ENCODE measurements around the gene CHRNA3.

Gene CHRNA3

DNA sequence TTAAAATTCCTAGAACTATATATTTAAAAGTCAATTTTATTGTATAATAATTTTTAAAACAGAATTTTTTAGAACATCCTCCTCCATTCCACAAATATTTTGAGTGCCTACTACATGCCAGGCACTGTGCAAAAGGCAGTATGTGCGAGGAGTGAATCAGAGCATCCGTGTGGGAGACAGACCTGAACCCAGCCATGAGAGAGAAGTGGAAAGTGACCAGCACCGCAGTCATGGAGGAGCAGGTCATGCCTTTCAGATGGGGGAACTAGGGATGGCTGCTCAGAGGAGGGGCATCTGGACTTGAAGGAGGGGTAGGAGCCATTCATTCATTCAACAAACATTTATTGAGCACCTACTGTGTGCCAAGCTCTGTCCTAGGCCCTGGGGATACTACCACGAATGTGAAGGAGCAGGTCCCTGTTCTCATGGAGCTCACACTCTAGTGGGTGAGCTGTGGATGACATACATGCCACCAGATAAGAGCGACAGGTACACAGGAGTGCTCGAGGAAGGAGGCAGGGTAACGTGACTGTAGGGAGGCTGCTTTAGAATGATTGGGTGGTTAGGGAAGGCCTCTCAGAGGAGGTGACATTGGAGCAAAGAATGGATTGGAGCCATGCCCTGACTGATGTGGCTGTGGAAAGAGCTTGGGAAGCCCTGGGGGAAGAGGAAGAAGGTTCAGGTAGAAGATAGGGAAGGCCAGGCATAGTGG lies 3.1 kb upstream of the CHRNA3 start:
- no peak overlapping the region for H3K4me3 ChIP-seq (ENCODE audit: low read length)

DNA sequence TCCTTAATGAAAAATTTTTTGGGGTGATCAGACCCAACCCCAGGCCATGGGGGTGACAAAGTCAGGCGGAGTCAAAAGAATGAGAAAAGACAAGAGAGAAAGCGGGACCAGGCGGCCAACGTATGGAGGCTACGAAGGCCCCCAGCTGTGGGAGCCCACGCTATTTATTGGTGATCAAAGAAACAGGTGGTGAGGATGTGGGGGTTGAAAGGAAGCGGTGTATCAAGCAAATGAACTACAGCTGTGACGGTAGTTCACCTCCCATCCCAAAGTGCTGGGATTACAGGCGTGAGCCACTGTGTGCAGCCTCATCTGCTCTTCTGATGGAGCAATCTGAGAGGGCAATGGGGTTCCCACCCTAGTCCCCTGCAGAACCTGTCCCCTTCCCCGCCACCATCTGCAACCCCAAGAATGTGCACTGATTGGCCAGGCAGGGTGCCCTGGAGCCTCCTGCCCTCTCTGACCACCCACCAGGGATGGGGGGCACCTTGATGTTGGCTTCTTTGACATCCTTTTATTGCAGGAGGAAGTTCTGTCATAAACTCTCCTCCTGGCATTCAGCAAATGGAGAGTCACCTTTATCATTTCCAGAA lies 1.1 kb upstream of the CHRNA3 start:
- H3K4me1 ChIP-seq (ENCODE audit: control insufficient read depth, insufficient read depth, low read length), result peaks cover 5% of the 10 kb centered on the region
- no peak for DNase-seq (ENCODE audit: low read depth)

More for the DNA sequence above, 3.1 kb upstream of the CHRNA3 start:
- Histone ChIP-seq H3K4me1 (ENCODE audit: control insufficient read depth, insufficient read depth, low read length) (peaks cover 5% of the 10 kb centered on the region), H3K27me3 (replicated peaks; ENCODE audit: control insufficient read depth, insufficient read depth, low read length) (peaks cover 82% of the 10 kb centered on the region), H3K36me3 (ENCODE audit: control insufficient read depth, insufficient read depth, low read length, severe bottlenecking) (no peaks in the 10 kb centered on the region), H3K9ac (ENCODE audit: low read length) (no peak overlapping the region), H3K9me3 (ENCODE audit: control insufficient read depth, low read length) (no peaks in the 10 kb centered on the region)
- no peak for DNase-seq (ENCODE audit: low read depth)

DNA sequence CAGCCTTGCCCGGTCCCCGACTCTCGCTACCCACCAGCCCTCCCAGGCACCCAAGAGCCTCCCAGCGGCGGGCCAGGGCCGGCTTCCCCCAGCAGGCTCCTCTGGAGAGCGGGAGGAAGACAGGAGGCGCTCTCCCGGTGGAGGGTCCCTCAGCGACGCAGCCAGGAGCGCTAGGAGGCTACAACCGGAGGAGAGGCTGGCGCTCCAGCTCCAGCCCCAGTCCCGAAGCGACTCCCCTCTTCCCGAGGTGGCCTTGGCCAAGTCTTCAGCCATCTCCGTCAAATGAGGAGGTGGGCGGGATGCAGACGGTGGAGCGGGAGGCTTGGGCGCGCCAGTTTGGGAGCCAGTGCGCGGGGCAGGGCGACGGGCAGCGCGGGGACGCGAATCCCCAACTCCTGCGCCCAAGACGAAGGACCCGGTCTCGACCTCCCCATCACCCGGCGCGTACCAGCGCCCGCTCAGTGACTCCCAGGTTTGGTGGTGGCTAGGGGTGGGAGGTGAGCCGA lies 722 bp downstream of the CHRNA3 start:
- H3K9me3 ChIP-seq (ENCODE audit: control insufficient read depth, low read length), result no peaks in the 10 kb centered on the region
- H3K9ac ChIP-seq (ENCODE audit: low read length), result no peak overlapping the region
- peak; percentile 36 for DNase-seq (ENCODE audit: low read depth)
- no peaks in the 10 kb centered on the region for H3K36me3 ChIP-seq (ENCODE audit: control insufficient read depth, insufficient read depth, low read length, severe bottlenecking)
- peaks cover 63% of the 10 kb centered on the region for H3K27me3 ChIP-seq (replicated peaks; ENCODE audit: control insufficient read depth, insufficient read depth, low read length)
- H3K4me3 ChIP-seq (ENCODE audit: low read length), result no peak overlapping the region
- H3K4me1 ChIP-seq (ENCODE audit: control insufficient read depth, insufficient read depth, low read length), result peaks cover 5% of the 10 kb centered on the region

More for the DNA sequence above, 1.1 kb upstream of the CHRNA3 start:
- no peak overlapping the region for H3K9ac ChIP-seq (ENCODE audit: low read length)
- no peaks in the 10 kb centered on the region for H3K36me3 ChIP-seq (ENCODE audit: control insufficient read depth, insufficient read depth, low read length, severe bottlenecking)
- H3K9me3 ChIP-seq (ENCODE audit: control insufficient read depth, low read length), result no peaks in the 10 kb centered on the region
- no peak overlapping the region for H3K4me3 ChIP-seq (ENCODE audit: low read length)
- H3K27me3 ChIP-seq (replicated peaks; ENCODE audit: control insufficient read depth, insufficient read depth, low read length), result peaks cover 75% of the 10 kb centered on the region

- Histone ChIP-seq H3K4me3 (ENCODE audit: low read length) (no peak overlapping the region), H3K9me3 (ENCODE audit: control insufficient read depth, low read length) (no peaks in the 10 kb centered on the region), H3K36me3 (ENCODE audit: control insufficient read depth, insufficient read depth, low read length, severe bottlenecking) (no peaks in the 10 kb centered on the region), H3K9ac (ENCODE audit: low read length) (no peak overlapping the region), H3K27me3 (replicated peaks; ENCODE audit: control insufficient read depth, insufficient read depth, low read length) (peaks cover 62% of the 10 kb centered on the region), H3K4me1 (ENCODE audit: control insufficient read depth, insufficient read depth, low read length) (peaks cover 5% of the 10 kb centered on the region)
- no peak for DNase-seq (ENCODE audit: low read depth)
These were observed 1.5 kb downstream of the CHRNA3 start for GRCh38 chr15:78619022-78619950.

- no peaks in the 10 kb centered on the region for H3K36me3 ChIP-seq (ENCODE audit: control insufficient read depth, insufficient read depth, low read length, severe bottlenecking)
- H3K4me1 ChIP-seq (ENCODE audit: control insufficient read depth, insufficient read depth, low read length), result peaks cover 5% of the 10 kb centered on the region
- H3K9ac ChIP-seq (ENCODE audit: low read length), result no peak overlapping the region
- DNase-seq (ENCODE audit: low read depth), result peak; percentile 99
- H3K9me3 ChIP-seq (ENCODE audit: control insufficient read depth, low read length), result no peaks in the 10 kb centered on the region
- no peak overlapping the region for H3K4me3 ChIP-seq (ENCODE audit: low read length)
- H3K27me3 ChIP-seq (replicated peaks; ENCODE audit: control insufficient read depth, insufficient read depth, low read length), result peaks cover 59% of the 10 kb centered on the region
These were observed 2.3 kb downstream of the CHRNA3 start for GRCh38 chr15:78618490-78618934.

- no peak for DNase-seq (ENCODE audit: low read depth)
- peaks cover 59% of the 10 kb centered on the region for H3K27me3 ChIP-seq (replicated peaks; ENCODE audit: control insufficient read depth, insufficient read depth, low read length)
- H3K4me3 ChIP-seq (ENCODE audit: low read length), result no peak overlapping the region
These were observed 2.7 kb downstream of the CHRNA3 start for GRCh38 chr15:78618064-78618463.

DNA sequence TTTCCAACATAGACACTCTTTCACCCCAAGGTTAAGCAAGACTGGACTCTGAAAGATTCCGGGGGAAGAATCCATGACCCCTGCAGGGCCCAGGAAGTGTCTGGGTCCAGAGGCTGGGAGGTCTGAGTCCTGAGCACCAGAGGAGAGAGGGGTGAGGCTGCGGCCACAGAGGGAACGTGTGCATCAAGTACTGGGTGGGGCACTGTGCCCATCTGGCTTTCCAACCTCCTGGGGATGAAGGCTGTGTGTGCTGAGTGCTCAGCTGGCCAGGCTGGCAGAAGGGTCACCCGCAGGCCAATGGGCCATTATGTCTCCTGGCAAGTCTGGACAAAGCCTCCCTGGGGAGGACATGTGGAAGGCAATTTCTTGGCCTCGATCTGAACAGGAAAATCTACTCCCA lies 3.3 kb downstream of the CHRNA3 start:
- peak; percentile 22 for DNase-seq (ENCODE audit: low read depth)
- Histone ChIP-seq H3K4me3 (ENCODE audit: low read length) (no peak overlapping the region), H3K9ac (ENCODE audit: low read length) (no peak overlapping the region), H3K4me1 (ENCODE audit: control insufficient read depth, insufficient read depth, low read length) (peaks cover 5% of the 10 kb centered on the region), H3K36me3 (ENCODE audit: control insufficient read depth, insufficient read depth, low read length, severe bottlenecking) (no peaks in the 10 kb centered on the region), H3K27me3 (replicated peaks; ENCODE audit: control insufficient read depth, insufficient read depth, low read length) (peaks cover 56% of the 10 kb centered on the region), H3K9me3 (ENCODE audit: control insufficient read depth, low read length) (no peaks in the 10 kb centered on the region)

More at GRCh38 chr15:78618064-78618463, 2.7 kb downstream of the CHRNA3 start:
- Histone ChIP-seq H3K9me3 (ENCODE audit: control insufficient read depth, low read length) (no peaks in the 10 kb centered on the region), H3K36me3 (ENCODE audit: control insufficient read depth, insufficient read depth, low read length, severe bottlenecking) (no peaks in the 10 kb centered on the region), H3K4me1 (ENCODE audit: control insufficient read depth, insufficient read depth, low read length) (peaks cover 5% of the 10 kb centered on the region), H3K9ac (ENCODE audit: low read length) (no peak overlapping the region)

DNA sequence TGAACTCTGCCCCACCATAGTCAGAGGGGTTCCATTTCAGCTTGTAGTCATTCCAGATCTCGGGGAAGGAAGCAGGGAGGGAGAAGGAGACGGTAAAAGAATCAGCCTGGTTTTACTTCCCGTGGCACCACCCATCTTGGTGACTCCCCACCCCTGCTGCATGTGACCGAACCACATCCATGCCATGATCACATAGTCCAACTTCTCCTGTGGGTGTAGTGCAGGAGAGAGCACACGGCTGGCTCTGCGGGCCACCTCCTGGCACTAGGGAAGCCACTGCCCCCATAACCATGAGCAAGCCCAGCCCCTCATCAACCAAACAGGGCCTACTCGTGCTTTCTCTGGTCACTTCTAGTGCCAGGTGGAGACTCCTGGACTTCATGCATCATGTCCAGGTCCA lies 3.7 kb downstream of the CHRNA3 start:
- no peak for DNase-seq (ENCODE audit: low read depth)
- no peak overlapping the region for H3K9ac ChIP-seq (ENCODE audit: low read length)

DNA sequence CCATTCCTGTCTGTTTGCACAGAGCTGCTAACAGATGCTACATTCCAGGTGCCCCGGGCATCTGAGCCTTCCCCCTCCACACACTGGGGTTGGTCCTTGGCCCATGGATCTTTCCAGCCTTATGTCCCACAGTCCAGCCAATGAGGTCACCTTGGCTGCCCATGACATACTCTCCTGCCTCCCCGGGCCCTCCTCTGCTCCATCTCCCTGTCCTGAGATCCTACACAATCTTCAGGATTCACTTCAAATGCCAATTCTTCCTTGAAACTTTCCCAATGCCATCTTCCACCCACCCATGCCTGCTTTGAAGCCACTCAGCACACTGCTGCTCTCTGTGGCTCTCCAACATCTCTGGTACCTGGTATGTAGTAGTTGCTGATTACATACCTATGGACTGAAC lies 4.3 kb downstream of the CHRNA3 start:
- Histone ChIP-seq H3K9me3 (ENCODE audit: control insufficient read depth, low read length) (no peaks in the 10 kb centered on the region), H3K4me1 (ENCODE audit: control insufficient read depth, insufficient read depth, low read length) (peaks cover 5% of the 10 kb centered on the region), H3K4me3 (ENCODE audit: low read length) (no peak overlapping the region), H3K9ac (ENCODE audit: low read length) (no peak overlapping the region), H3K27me3 (replicated peaks; ENCODE audit: control insufficient read depth, insufficient read depth, low read length) (peaks cover 46% of the 10 kb centered on the region), H3K36me3 (ENCODE audit: control insufficient read depth, insufficient read depth, low read length, severe bottlenecking) (no peaks in the 10 kb centered on the region)
- DNase-seq (ENCODE audit: low read depth), result no peak

More for the DNA sequence above, 3.7 kb downstream of the CHRNA3 start:
- Histone ChIP-seq H3K27me3 (replicated peaks; ENCODE audit: control insufficient read depth, insufficient read depth, low read length) (peaks cover 52% of the 10 kb centered on the region), H3K36me3 (ENCODE audit: control insufficient read depth, insufficient read depth, low read length, severe bottlenecking) (no peaks in the 10 kb centered on the region), H3K4me1 (ENCODE audit: control insufficient read depth, insufficient read depth, low read length) (peaks cover 5% of the 10 kb centered on the region), H3K9me3 (ENCODE audit: control insufficient read depth, low read length) (no peaks in the 10 kb centered on the region), H3K4me3 (ENCODE audit: low read length) (no peak overlapping the region)

DNA sequence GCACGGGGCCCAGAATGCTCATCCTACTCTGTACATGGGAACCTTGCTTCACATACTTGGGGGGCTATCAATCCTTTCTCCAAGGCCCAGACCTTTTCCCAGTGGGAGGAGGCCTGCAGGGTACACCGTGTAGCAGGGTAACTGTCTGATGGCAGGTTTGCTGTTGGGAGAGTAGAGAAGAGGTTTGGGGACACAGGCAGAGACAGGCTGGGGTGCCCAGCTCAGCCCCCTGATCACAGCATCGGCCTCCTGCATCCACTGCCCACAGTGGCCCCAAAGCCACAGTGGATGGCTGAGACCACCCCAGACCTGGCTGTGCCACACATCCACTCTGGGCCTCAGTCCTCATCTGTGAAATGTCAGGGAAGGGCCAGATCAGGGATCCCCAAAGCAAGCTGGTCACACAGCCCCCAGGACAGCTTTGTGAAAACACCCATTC lies 5.6 kb downstream of the CHRNA3 start:
- Histone ChIP-seq H3K4me3 (ENCODE audit: low read length) (no peak overlapping the region), H3K36me3 (ENCODE audit: control insufficient read depth, insufficient read depth, low read length, severe bottlenecking) (no peaks in the 10 kb centered on the region), H3K27me3 (replicated peaks; ENCODE audit: control insufficient read depth, insufficient read depth, low read length) (peaks cover 35% of the 10 kb centered on the region), H3K9ac (ENCODE audit: low read length) (no peak overlapping the region), H3K4me1 (ENCODE audit: control insufficient read depth, insufficient read depth, low read length) (peaks cover 3% of the 10 kb centered on the region), H3K9me3 (ENCODE audit: control insufficient read depth, low read length) (no peaks in the 10 kb centered on the region)
- no peak for DNase-seq (ENCODE audit: low read depth)

- Histone ChIP-seq H3K27me3 (replicated peaks; ENCODE audit: control insufficient read depth, insufficient read depth, low read length) (peaks cover 23% of the 10 kb centered on the region), H3K4me3 (ENCODE audit: low read length) (no peak overlapping the region), H3K4me1 (ENCODE audit: control insufficient read depth, insufficient read depth, low read length) (no peaks in the 10 kb centered on the region), H3K9ac (ENCODE audit: low read length) (no peak overlapping the region), H3K9me3 (ENCODE audit: control insufficient read depth, low read length) (no peaks in the 10 kb centered on the region), H3K36me3 (ENCODE audit: control insufficient read depth, insufficient read depth, low read length, severe bottlenecking) (no peaks in the 10 kb centered on the region)
- peak; percentile 48 for DNase-seq (ENCODE audit: low read depth)
These were observed 6.8 kb downstream of the CHRNA3 start for GRCh38 chr15:78614021-78614420.

Data from adipocyte (in vitro differentiated cells).